Type B pancreatic cell (in vitro differentiated cells): Measurements from ENCODE around the gene LDLRAD3. TPM values are rescaled to one million over a fixed set of nuclear protein-coding genes. Genes with fewer than 3 reads are reported as not detected.

ENCODE experiments used
- DNase-seq: peaks from one replicate; pipeline ENCODE4 v3.0.0; 2021; ENCODE audit warnings: mixed read lengths; ENCODE audit not compliant: unreplicated experiment; ENCODE audit errors: extremely low spot score
- H3K27ac Mint-ChIP-seq: 2 replicates; pipeline ENCODE4 v1.8.0; 2021; ENCODE audit warnings: mild to moderate bottlenecking, mixed read lengths
- H3K27me3 Mint-ChIP-seq: 2 replicates; pipeline ENCODE4 v1.8.0; 2021; ENCODE audit warnings: mixed read lengths
- H3K36me3 Mint-ChIP-seq: 2 replicates; pipeline ENCODE4 v1.8.0; 2021; ENCODE audit warnings: mixed read lengths
- H3K4me1 Mint-ChIP-seq: one replicate; pipeline ENCODE4 v1.8.0; 2021; ENCODE audit warnings: mixed read lengths; ENCODE audit not compliant: unreplicated experiment
- H3K4me3 Mint-ChIP-seq: 2 replicates; pipeline ENCODE4 v1.8.0; 2021; ENCODE audit warnings: mild to moderate bottlenecking, mixed read lengths
- H3K9me3 Mint-ChIP-seq: 2 replicates; pipeline ENCODE4 v1.8.0; 2021; ENCODE audit warnings: mixed read lengths
- CTCF ChIP-seq: fragments of 200-600 bp; sonication (generic); conservative IDR thresholded peaks from 2 replicates; pipeline ENCODE4 v1.5.0; 2021; ENCODE audit warnings: antibody characterized with exemption, mild to moderate bottlenecking
- total RNA-seq: library from RNA; stranded (reverse); gene quantifications from 2 replicates; pipeline ENCODE4 v1.2.1, GENCODE V29; 2021; ENCODE audit warnings: low replicate concordance

LDLRAD3 gene
- total RNA-seq, 1 donor from 2014 or later = 20.7 TPM

- H3K4me3 Mint-ChIP-seq = no peak overlapping the region
- H3K9me3 Mint-ChIP-seq = no peaks in the 10 kb centered on the region
- H3K27ac Mint-ChIP-seq = no peak overlapping the region
- no peaks in the 10 kb centered on the region for H3K27me3 Mint-ChIP-seq
- H3K36me3 Mint-ChIP-seq = peaks cover 7% of the 10 kb centered on the region
- H3K4me1 Mint-ChIP-seq = peaks cover 32% of the 10 kb centered on the region
- no peak for DNase-seq
- no peak for TF ChIP-seq CTCF
Observed at GRCh38 chr11:36034551-36035331, 90.9 kb downstream of the LDLRAD3 start.

DNA sequence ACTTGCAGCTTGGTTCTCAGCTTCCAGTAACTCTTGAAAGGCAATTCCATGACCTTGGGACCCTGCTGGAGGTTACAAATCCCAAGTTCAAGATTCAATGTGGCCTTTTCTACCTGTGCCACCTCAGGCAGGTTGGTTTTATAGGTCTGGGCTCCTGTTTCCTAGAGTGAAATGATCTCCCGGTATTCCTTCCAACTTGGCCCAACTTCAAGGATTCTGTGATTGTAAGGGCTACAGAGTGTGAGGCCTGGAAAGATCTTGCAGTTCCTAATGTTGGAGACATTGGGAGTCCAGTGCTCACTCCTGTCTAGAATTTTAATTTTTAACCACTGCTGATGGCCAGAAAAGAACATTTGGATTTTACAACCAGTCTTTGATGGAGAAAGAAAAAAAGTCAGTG lies 91.6 kb downstream of the LDLRAD3 start:
- Mint-ChIP-seq H3K4me1 (peaks cover 33% of the 10 kb centered on the region), H3K9me3 (no peaks in the 10 kb centered on the region), H3K27me3 (no peaks in the 10 kb centered on the region), H3K36me3 (peaks cover 11% of the 10 kb centered on the region), H3K27ac (no peak overlapping the region), H3K4me3 (no peak overlapping the region)
- TF ChIP-seq CTCF = no peak
- DNase-seq = no peak

DNA sequence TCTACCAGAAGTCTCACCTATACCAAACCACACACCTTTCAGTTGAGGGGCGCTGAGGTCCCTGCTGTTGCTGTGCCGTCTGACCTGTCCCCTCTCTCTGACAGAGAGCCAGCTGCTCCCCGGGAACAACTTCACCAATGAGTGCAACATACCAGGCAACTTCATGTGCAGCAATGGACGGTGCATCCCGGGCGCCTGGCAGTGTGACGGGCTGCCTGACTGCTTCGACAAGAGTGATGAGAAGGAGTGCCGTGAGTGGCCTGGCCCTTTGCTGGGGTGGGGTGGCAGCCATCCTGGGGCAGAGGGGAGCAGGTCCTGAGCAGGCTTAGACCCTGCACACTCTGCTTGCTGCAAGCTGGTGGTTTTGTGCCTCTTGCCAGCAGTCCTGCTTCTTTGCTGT lies 92.1 kb downstream of the LDLRAD3 start:
- no peak overlapping the region for H3K27ac Mint-ChIP-seq
- peaks cover 11% of the 10 kb centered on the region for H3K36me3 Mint-ChIP-seq
- H3K4me3 Mint-ChIP-seq = no peak overlapping the region
- no peak for TF ChIP-seq CTCF
- H3K4me1 Mint-ChIP-seq = peaks cover 27% of the 10 kb centered on the region
- no peak for DNase-seq
- H3K27me3 Mint-ChIP-seq = no peaks in the 10 kb centered on the region
- H3K9me3 Mint-ChIP-seq = no peaks in the 10 kb centered on the region

DNA sequence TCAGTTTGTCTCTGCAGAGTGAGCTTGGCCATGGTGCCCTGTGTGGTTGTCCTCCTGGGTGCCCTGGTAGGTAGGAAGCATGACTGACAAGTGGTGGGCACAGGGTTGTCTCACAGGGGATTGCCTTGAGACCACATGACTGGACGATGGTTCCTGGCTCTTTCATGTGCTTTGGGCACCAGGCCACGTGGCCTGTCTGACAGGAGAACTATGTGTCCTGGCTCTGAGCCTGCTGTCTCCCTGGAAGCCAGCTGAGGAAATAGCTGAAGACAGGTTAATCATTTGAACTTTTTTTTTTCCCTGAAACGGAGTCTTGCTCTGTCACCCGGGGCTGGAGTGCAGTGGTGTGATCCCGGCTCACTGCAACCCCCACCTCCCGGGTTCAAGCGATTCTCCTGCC lies 93.2 kb downstream of the LDLRAD3 start:
- Mint-ChIP-seq H3K27ac (no peak overlapping the region), H3K36me3 (peaks cover 11% of the 10 kb centered on the region), H3K9me3 (no peaks in the 10 kb centered on the region), H3K4me3 (no peak overlapping the region), H3K4me1 (peaks cover 27% of the 10 kb centered on the region), H3K27me3 (no peaks in the 10 kb centered on the region)
- DNase-seq = no peak
- no peak for TF ChIP-seq CTCF

- no peak overlapping the region for H3K27ac Mint-ChIP-seq
- H3K4me1 Mint-ChIP-seq = peaks cover 22% of the 10 kb centered on the region
- H3K4me3 Mint-ChIP-seq = no peak overlapping the region
- no peak for TF ChIP-seq CTCF
- no peak for DNase-seq
- H3K27me3 Mint-ChIP-seq = no peaks in the 10 kb centered on the region
- H3K36me3 Mint-ChIP-seq = peaks cover 11% of the 10 kb centered on the region
- H3K9me3 Mint-ChIP-seq = no peaks in the 10 kb centered on the region
Observed at GRCh38 chr11:36038541-36038940, 94.7 kb downstream of the LDLRAD3 start.
